HEK293T (cell line): ENCODE results near the gene TP53INP2.

Source experiments
- ARNT ChIP-seq: fragments of 450-650 bp; IDR thresholded peaks from 2 replicates; pipeline ENCODE4 v1.6.1; 2017; ENCODE audit warnings: mild to moderate bottlenecking
- BHLHE40 ChIP-seq: fragments of 450-650 bp; IDR thresholded peaks from 2 replicates; pipeline ENCODE4 v1.6.1; 2016; ENCODE audit warnings: mild to moderate bottlenecking, moderate library complexity, borderline replicate concordance
- FOXA1 ChIP-seq: fragments of 450-650 bp; IDR thresholded peaks from 2 replicates; pipeline ENCODE4 v1.6.1; 2016; ENCODE audit warnings: mild to moderate bottlenecking
- FOXK2 ChIP-seq: fragments of 450-650 bp; IDR thresholded peaks from 2 replicates; pipeline ENCODE4 v1.6.1; 2016; ENCODE audit warnings: mild to moderate bottlenecking
- LEF1 ChIP-seq: fragments of 450-650 bp; IDR thresholded peaks from 2 replicates; pipeline ENCODE4 v1.6.1; 2017; ENCODE audit warnings: mild to moderate bottlenecking, borderline replicate concordance
- SP1 ChIP-seq: fragments of 450-650 bp; IDR thresholded peaks from 2 replicates; pipeline ENCODE4 v1.6.1; 2017

- no peak for TF ChIP-seq SP1
- no peak for TF ChIP-seq BHLHE40
- no peak for TF ChIP-seq FOXK2
- no peak for TF ChIP-seq FOXA1
- no peak for TF ChIP-seq LEF1
- no peak for TF ChIP-seq ARNT
These were observed 32.1 kb downstream of the TP53INP2 start for GRCh38 chr20:34736106-34736735.
